Measurements from ENCODE around the gene CHSY1. TPM values are rescaled to one million over a fixed set of nuclear protein-coding genes. Genes with fewer than 3 reads are reported as not detected.
A peak's percentile ranks its signal among the peaks of the same experiment; 100 is the strongest.

Gene CHSY1
- total and polyA plus RNA-seq, 10 of the 15 experiments (the other 5 are each of a cell fraction or from before 2014, with no cell fraction given): 1.4 to 31.2 (median 10.5) TPM

GRCh38 chr15:101209285-101209845 lies 42.5 kb downstream of the CHSY1 start:
- Histone ChIP-seq H3K9ac (ENCODE audit: control insufficient read depth, insufficient read depth, low read length) (no peak overlapping the region), H3K9me3 (replicated peaks; ENCODE audit: control insufficient read depth, insufficient read depth, low read length) (no peaks in the 10 kb centered on the region; the same call in 2 of the 3 replicates), H3K36me3 (ENCODE audit: control insufficient read depth in 2 of 2, insufficient read depth in 2 of 2, low read length in 1 of 2) (peaks cover 3 to 4% of the 10 kb centered on the region in 2 experiments; a peak in 3 of 4 replicates), H3K4me1 (ENCODE audit: control insufficient read depth, insufficient read depth, low read length) (peaks cover 9% of the 10 kb centered on the region; the same call in 1 of the 2 replicates), H3K4me3 (no peak overlapping the region), H3K27me3 (replicated peaks in 1 of 2; ENCODE audit: control insufficient read depth in 2 of 2, insufficient read depth in 2 of 2, low read length in 1 of 2) (no peaks in the 10 kb centered on the region), H3K4me2 (ENCODE audit: control insufficient read depth, insufficient read depth) (peak overlapping the region; percentile 54), H2AFZ (ENCODE audit: control insufficient read depth, low read depth, low read length) (no peak overlapping the region), H3K27ac (ENCODE audit: control insufficient read depth, insufficient read depth) (peak overlapping the region; percentile 55; the same call in 1 of the 2 replicates), H3K79me2 (ENCODE audit: control insufficient read depth, insufficient read depth, low read length) (peaks cover 79% of the 10 kb centered on the region), H4K20me1 (ENCODE audit: control insufficient read depth, insufficient read depth) (no peaks in the 10 kb centered on the region)
- BruUV-seq (replicated peaks): no TSS peak
- WGBS (ENCODE audit: insufficient coverage, insufficient replicate concordance, low lambda C conversion rate, missing lambda C conversion rate): 98% methylated on average over 5 of the region's 5 CpGs
- intact Hi-C loops (cut with micrococcal nuclease; ENCODE audit: unreplicated experiment): no loop called here
- ChIA-PET POLR2A (no interaction called here), SMC1A (ENCODE audit: uncharacterized antibody, unreplicated experiment) (interaction anchor here (1.0 to 2.4 kb wide), 4 partner anchors 21 to 1874 kb away, joined by 3 to 10 read pairs (median 4); no protein-coding TSS in a partner anchor), CTCF (interaction anchor here (0.7 to 1.2 kb wide), 3 partner anchors 33 to 49 kb away, joined by 3 to 5 read pairs (median 3); no protein-coding TSS in a partner anchor), RAD21 (ENCODE audit: unreplicated experiment) (interaction anchor here (0.7 to 2.7 kb wide), 3 partner anchors 21 to 51 kb away, joined by 3 to 18 read pairs (median 3); no protein-coding TSS in a partner anchor)
- ATAC-seq: peak; percentile 45; the same call in 2 of the 3 replicates
- FAIRE-seq: no peak
- in situ Hi-C loops (cut with MboI): no loop called here
- TF ChIP-seq, protein P1, sequence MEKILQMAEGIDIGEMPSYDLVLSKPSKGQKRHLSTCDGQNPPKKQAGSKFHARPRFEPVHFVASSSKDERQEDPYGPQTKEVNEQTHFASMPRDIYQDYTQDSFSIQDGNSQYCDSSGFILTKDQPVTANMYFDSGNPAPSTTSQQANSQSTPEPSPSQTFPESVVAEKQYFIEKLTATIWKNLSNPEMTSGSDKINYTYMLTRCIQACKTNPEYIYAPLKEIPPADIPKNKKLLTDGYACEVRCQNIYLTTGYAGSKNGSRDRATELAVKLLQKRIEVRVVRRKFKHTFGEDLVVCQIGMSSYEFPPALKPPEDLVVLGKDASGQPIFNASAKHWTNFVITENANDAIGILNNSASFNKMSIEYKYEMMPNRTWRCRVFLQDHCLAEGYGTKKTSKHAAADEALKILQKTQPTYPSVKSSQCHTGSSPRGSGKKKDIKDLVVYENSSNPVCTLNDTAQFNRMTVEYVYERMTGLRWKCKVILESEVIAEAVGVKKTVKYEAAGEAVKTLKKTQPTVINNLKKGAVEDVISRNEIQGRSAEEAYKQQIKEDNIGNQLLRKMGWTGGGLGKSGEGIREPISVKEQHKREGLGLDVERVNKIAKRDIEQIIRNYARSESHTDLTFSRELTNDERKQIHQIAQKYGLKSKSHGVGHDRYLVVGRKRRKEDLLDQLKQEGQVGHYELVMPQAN (conservative IDR thresholded peaks at IDR 0.05): no peak
- TF ChIP-seq HDGF (IDR thresholded peaks at IDR 0.05) (no peak), CBX3 (IDR thresholded peaks at IDR 0.05; ENCODE audit: borderline replicate concordance, low read depth) (no peak), TBL1XR1 (IDR thresholded peaks at IDR 0.05; ENCODE audit: low read depth, low read length) (no peak), NBN (IDR thresholded peaks at IDR 0.05) (no peak), MLLT1 (IDR thresholded peaks at IDR 0.05) (peak; percentile 60; the same call in 1 of the 2 replicates)
- no peak for DNase-seq (ENCODE audit: low read depth, low spot score)

All from GM12878 (cell line).